ENCODE data around the gene XIRP2.
A peak's percentile ranks its signal among the peaks of the same experiment; 100 is the strongest.
"Not testable (repeated sequence)": the region's sequence is repeated elsewhere in the genome, so short reads cannot be mapped to it uniquely, and the experiment has no call there.

The XIRP2 gene

GRCh38 chr2:167198576-167198975 lies 310.3 kb downstream of the XIRP2 start:
- DNase-seq: no peak

GRCh38 chr2:167200019-167200418 lies 311.7 kb downstream of the XIRP2 start:
- DNase-seq: no peak

GRCh38 chr2:167209784-167210183 lies 321.5 kb downstream of the XIRP2 start:
- peak; percentile 9 for DNase-seq

- peak; percentile 33 for DNase-seq
Measured at GRCh38 chr2:167212014-167212648, 323.9 kb downstream of the XIRP2 start.

GRCh38 chr2:167215595-167215994 lies 327.3 kb downstream of the XIRP2 start:
- DNase-seq: peak; percentile 20

GRCh38 chr2:167237478-167237877 lies 349.2 kb downstream of the XIRP2 start:
- DNase-seq: no peak

GRCh38 chr2:167240671-167241070 lies 352.4 kb downstream of the XIRP2 start:
- DNase-seq: no peak

GRCh38 chr2:167249197-167249596 lies 360.9 kb downstream of the XIRP2 start:
- no peak for DNase-seq

GRCh38 chr2:167253025-167253424 lies 364.7 kb downstream of the XIRP2 start:
- no peak for DNase-seq

GRCh38 chr2:167254721-167255120 lies 366.4 kb downstream of the XIRP2 start:
- no peak for DNase-seq

- DNase-seq: no peak
Measured at GRCh38 chr2:167258712-167259111, 370.4 kb downstream of the XIRP2 start.

- peak; percentile 18 for DNase-seq
Measured at GRCh38 chr2:167264380-167264779, 376.1 kb downstream of the XIRP2 start.

GRCh38 chr2:167265004-167265403 lies 376.7 kb downstream of the XIRP2 start:
- DNase-seq: no peak

- no peak for DNase-seq
Measured at GRCh38 chr2:167265722-167266121, 377.4 kb downstream of the XIRP2 start.

- DNase-seq: not testable (repeated sequence)
Measured at GRCh38 chr2:167268245-167268644, 380.0 kb downstream of the XIRP2 start.

GRCh38 chr2:167271932-167272331 lies 383.7 kb downstream of the XIRP2 start:
- peak; percentile 25 for DNase-seq

- no peak for DNase-seq
Measured at GRCh38 chr2:167275046-167275445, 386.8 kb downstream of the XIRP2 start.

GRCh38 chr2:167279810-167280209 lies 391.5 kb downstream of the XIRP2 start:
- DNase-seq: no peak

GRCh38 chr2:167287212-167287611 lies 398.9 kb downstream of the XIRP2 start:
- DNase-seq: no peak

GRCh38 chr2:167289651-167290410 lies 401.6 kb downstream of the XIRP2 start:
- DNase-seq: peak; percentile 7

GRCh38 chr2:167292430-167293171 lies 404.3 kb downstream of the XIRP2 start, which contains the start of gene B3GALT1:
Gene B3GALT1, plus strand, starts transcription at chr2:167293001.
- peak; percentile 95 for DNase-seq

GRCh38 chr2:167293172-167293781 lies 405.0 kb downstream of the XIRP2 start:
- DNase-seq: no peak

Data from NCI-H226 (cell line).